Prostate gland (tissue), 2 donors: Measurements from ENCODE around the gene ANXA2.
"Not testable (repeated sequence)": the region's sequence is repeated elsewhere in the genome, so short reads cannot be mapped to it uniquely, and the experiment has no call there.

Experiments used
- POLR2A ChIP-seq: fragments of 450-650 bp; IDR thresholded peaks from one replicate; pipeline ENCODE4 v1.6.1; 2016; ENCODE audit warnings: antibody characterized with exemption, mild to moderate bottlenecking
- TF ChIP-seq, protein P1 (sequence below), 4 experiments: fragments of 200-600 bp in 2 of 4; fragments of 450-650 bp in 2 of 4; sonication (generic) in 2 of 4; IDR thresholded peaks; 1 replicate in 3 of 4; 2 replicates in 1 of 4; pipeline ENCODE4 v1.5.1; 2016 to 2019; ENCODE audit warnings: antibody characterized with exemption in 4 of 4, mild to moderate bottlenecking in 2 of 4, moderate library complexity in 2 of 4

DNA sequence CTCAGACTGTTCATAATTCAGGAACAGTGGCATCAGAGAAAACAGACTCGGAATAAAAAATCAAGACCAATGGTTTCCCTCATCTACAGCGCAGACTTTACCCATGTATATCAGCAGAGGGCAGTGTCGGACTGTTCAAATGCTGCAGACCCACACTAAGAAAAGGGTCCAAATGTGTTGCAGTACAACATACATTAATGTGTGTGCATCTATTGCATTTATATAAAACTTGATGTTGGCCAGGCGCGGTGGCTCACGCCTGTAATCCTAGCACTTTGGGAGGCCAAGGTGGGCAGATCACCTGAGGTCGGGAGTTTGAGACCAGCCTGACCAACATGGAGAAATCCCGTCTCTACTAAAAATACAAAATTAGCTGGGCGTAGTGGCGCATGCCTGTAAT, 38.0 kb downstream of the ANXA2 start:
- TF ChIP-seq, protein P1, sequence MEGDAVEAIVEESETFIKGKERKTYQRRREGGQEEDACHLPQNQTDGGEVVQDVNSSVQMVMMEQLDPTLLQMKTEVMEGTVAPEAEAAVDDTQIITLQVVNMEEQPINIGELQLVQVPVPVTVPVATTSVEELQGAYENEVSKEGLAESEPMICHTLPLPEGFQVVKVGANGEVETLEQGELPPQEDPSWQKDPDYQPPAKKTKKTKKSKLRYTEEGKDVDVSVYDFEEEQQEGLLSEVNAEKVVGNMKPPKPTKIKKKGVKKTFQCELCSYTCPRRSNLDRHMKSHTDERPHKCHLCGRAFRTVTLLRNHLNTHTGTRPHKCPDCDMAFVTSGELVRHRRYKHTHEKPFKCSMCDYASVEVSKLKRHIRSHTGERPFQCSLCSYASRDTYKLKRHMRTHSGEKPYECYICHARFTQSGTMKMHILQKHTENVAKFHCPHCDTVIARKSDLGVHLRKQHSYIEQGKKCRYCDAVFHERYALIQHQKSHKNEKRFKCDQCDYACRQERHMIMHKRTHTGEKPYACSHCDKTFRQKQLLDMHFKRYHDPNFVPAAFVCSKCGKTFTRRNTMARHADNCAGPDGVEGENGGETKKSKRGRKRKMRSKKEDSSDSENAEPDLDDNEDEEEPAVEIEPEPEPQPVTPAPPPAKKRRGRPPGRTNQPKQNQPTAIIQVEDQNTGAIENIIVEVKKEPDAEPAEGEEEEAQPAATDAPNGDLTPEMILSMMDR (IDR thresholded peaks at IDR 0.05): peak; percentile 36 to 79 (median 75)
- TF ChIP-seq POLR2A: not testable (repeated sequence)
